ENCODE results near the gene EML4.

- TF ChIP-seq CTCF (IDR thresholded peaks at IDR 0.05) (no peak), EZH2 (IDR thresholded peaks at IDR 0.05; ENCODE audit: borderline replicate concordance, insufficient read depth, low read depth, low read length, poor library complexity, severe bottlenecking) (no peak)
These were observed 85.2 kb downstream of the EML4 start for GRCh38 chr2:42254186-42254895.
